ENCODE results near the gene PSMG3. TPM values are rescaled to one million over a fixed set of nuclear protein-coding genes. Genes with fewer than 3 reads are reported as not detected.

The PSMG3 gene
- total and polyA plus RNA-seq, 2 donors from 2014 or later = 29.7 to 66.6 TPM

- no peak for TF ChIP-seq CTCF (IDR thresholded peaks at IDR 0.05; ENCODE audit: borderline replicate concordance, extremely low read depth, insufficient read depth)
- no peaks in the 10 kb centered on the region for H3K36me3 ChIP-seq (ENCODE audit: control insufficient read depth in 2 of 3, insufficient read depth in 3 of 3, low read length in 3 of 3)
- peak in 1 of 5 donors; percentile 75 for DNase-seq
- no peak for FAIRE-seq
- no peak overlapping the region for H3K27ac ChIP-seq (ENCODE audit: low read depth in 2 of 2, low read length in 2 of 2)
- H3K4me1 ChIP-seq (ENCODE audit: control insufficient read depth in 2 of 3, insufficient read depth in 2 of 3, low read depth in 1 of 3, low read length in 3 of 3) = peaks cover 0 to 4% (median 4%) of the 10 kb centered on the region in 3 donors
- intact Hi-C loops (cut with DNase I) = no loop called here
- H3K9me3 ChIP-seq (ENCODE audit: control insufficient read depth in 2 of 3, insufficient read depth in 1 of 3, low read length in 3 of 3) = no peaks in the 10 kb centered on the region
- H3K9ac ChIP-seq (ENCODE audit: low read length in 3 of 3) = no peak overlapping the region
- H3K4me3 ChIP-seq (ENCODE audit: low read length in 3 of 3) = no peak overlapping the region
- H3K27me3 ChIP-seq (ENCODE audit: control insufficient read depth, insufficient read depth, low read length) = no peaks in the 10 kb centered on the region
Observed at GRCh38 chr7:1561036-1561940, 8.5 kb downstream of the PSMG3 start.

- H3K27me3 ChIP-seq (ENCODE audit: control insufficient read depth, insufficient read depth, low read length) = no peaks in the 10 kb centered on the region
- intact Hi-C loops (cut with DNase I) = no loop called here
- no peak overlapping the region for H3K4me3 ChIP-seq (ENCODE audit: low read length in 3 of 3)
- H3K9ac ChIP-seq (ENCODE audit: low read length in 3 of 3) = no peak overlapping the region
- no peak for TF ChIP-seq CTCF (IDR thresholded peaks at IDR 0.05; ENCODE audit: borderline replicate concordance, extremely low read depth, insufficient read depth)
- peaks cover 0 to 10% (median 10%) of the 10 kb centered on the region in 3 donors for H3K4me1 ChIP-seq (ENCODE audit: control insufficient read depth in 2 of 3, insufficient read depth in 2 of 3, low read depth in 1 of 3, low read length in 3 of 3)
- DNase-seq (peak in 2 of 5 donors; percentile 41 to 63), FAIRE-seq (no peak)
- no peaks in the 10 kb centered on the region for H3K9me3 ChIP-seq (ENCODE audit: control insufficient read depth in 2 of 3, insufficient read depth in 1 of 3, low read length in 3 of 3)
- no peak overlapping the region for H3K27ac ChIP-seq (ENCODE audit: low read depth in 2 of 2, low read length in 2 of 2)
- no peaks in the 10 kb centered on the region for H3K36me3 ChIP-seq (ENCODE audit: control insufficient read depth in 2 of 3, insufficient read depth in 3 of 3, low read length in 3 of 3)
Observed at GRCh38 chr7:1560620-1561031, 9.2 kb downstream of the PSMG3 start.

GRCh38 chr7:1559626-1560590 is 9.9 kb downstream of the PSMG3 start:
- Histone ChIP-seq H3K36me3 (ENCODE audit: control insufficient read depth in 2 of 3, insufficient read depth in 3 of 3, low read length in 3 of 3) (no peaks in the 10 kb centered on the region), H3K4me1 (ENCODE audit: control insufficient read depth in 2 of 3, insufficient read depth in 2 of 3, low read depth in 1 of 3, low read length in 3 of 3) (peaks cover 0 to 17% (median 11%) of the 10 kb centered on the region in 3 donors), H3K27me3 (ENCODE audit: control insufficient read depth, insufficient read depth, low read length) (no peaks in the 10 kb centered on the region), H3K9ac (ENCODE audit: low read length in 3 of 3) (no peak overlapping the region), H3K27ac (ENCODE audit: low read depth in 2 of 2, low read length in 2 of 2) (no peak overlapping the region), H3K9me3 (ENCODE audit: control insufficient read depth in 2 of 3, insufficient read depth in 1 of 3, low read length in 3 of 3) (no peaks in the 10 kb centered on the region), H3K4me3 (ENCODE audit: low read length in 3 of 3) (no peak overlapping the region)
- FAIRE-seq = no peak
- no peak for TF ChIP-seq CTCF (IDR thresholded peaks at IDR 0.05; ENCODE audit: borderline replicate concordance, extremely low read depth, insufficient read depth)
- peak in 2 of 5 donors; percentile 53 to 66 for DNase-seq
- intact Hi-C loops (cut with DNase I) = no loop called here

All from kidney (tissue), 14 donors.